Measurements from ENCODE around the gene SHMT2.

SHMT2 gene

DNA sequence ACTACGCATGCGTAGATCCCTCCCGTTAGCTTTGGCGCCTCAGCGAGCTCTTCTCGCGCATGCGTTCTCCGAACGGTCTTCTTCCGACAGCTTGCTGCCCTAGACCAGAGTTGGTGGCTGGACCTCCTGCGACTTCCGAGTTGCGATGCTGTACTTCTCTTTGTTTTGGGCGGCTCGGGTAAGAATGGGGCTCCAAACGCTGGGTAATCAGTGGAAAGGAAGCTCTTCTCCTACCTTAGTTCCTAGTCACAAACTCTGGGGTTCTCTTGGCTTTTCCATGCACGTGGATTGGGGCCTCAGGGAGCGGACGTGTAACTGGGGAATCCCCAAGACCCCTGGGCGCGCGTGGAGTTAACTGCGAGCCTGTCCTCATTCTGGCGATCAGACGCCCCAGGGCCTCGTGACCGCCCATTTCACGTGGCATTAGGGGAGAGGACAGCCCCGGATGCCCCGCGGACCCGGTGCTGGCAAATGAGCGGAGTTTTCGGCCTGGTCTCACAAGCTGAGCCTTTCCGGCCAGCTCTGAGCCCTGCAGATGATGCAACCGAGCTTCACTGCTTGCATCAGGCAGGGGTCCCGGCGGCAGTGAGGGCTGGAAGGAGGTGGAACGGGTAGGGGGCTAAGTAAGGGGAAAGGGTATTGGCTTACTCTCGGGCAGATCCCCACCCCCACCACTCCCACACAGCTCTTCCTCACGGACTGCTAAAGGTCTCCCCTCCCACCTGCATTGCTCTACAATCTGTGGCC, at the start of gene SHMT2:
SHMT2 (plus strand) TSS at position 78 of the 747 bp plus-strand sequence; CDS start at position 146, 68 bp downstream.
- DNase-seq (ENCODE audit: low read depth) = peak; percentile 98
- TF ChIP-seq, protein P1, sequence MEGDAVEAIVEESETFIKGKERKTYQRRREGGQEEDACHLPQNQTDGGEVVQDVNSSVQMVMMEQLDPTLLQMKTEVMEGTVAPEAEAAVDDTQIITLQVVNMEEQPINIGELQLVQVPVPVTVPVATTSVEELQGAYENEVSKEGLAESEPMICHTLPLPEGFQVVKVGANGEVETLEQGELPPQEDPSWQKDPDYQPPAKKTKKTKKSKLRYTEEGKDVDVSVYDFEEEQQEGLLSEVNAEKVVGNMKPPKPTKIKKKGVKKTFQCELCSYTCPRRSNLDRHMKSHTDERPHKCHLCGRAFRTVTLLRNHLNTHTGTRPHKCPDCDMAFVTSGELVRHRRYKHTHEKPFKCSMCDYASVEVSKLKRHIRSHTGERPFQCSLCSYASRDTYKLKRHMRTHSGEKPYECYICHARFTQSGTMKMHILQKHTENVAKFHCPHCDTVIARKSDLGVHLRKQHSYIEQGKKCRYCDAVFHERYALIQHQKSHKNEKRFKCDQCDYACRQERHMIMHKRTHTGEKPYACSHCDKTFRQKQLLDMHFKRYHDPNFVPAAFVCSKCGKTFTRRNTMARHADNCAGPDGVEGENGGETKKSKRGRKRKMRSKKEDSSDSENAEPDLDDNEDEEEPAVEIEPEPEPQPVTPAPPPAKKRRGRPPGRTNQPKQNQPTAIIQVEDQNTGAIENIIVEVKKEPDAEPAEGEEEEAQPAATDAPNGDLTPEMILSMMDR (IDR thresholded peaks at IDR 0.05; ENCODE audit: insufficient read depth, low read depth, low read length, missing control alignments) = no peak
- H3K4me3 ChIP-seq (ENCODE audit: low read depth, low read length) = peak within 1 kb of the TSS; percentile 97

DNA sequence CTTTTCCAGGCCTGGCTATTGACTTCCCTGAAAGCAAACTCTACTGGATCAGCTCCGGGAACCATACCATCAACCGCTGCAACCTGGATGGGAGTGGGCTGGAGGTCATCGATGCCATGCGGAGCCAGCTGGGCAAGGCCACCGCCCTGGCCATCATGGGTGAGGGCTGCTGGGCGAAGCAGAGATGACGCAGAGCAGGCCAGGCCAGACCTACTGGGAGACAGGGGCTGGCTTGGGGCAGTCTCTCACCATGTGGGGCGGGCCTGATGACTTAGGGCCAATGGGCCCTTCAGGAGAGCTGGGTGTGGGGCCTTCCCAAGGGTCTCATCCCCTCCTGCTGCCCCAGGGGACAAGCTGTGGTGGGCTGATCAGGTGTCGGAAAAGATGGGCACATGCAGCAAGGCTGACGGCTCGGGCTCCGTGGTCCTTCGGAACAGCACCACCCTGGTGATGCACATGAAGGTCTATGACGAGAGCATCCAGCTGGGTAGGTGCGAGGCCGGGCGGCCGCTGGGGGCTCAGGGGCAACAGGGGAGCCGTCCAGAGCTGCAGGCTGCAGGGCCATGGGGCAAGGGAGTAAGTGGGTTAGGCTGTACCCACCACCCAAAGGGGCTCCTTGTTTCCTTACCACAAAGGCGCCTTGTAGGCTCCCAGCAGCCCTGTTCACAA, 49.1 kb upstream of the SHMT2 start:
- no peak overlapping the region for H3K4me3 ChIP-seq (ENCODE audit: low read depth, low read length)
- no peak for DNase-seq (ENCODE audit: low read depth)
- TF ChIP-seq, protein P1 (IDR thresholded peaks at IDR 0.05; ENCODE audit: insufficient read depth, low read depth, low read length, missing control alignments) = no peak

DNA sequence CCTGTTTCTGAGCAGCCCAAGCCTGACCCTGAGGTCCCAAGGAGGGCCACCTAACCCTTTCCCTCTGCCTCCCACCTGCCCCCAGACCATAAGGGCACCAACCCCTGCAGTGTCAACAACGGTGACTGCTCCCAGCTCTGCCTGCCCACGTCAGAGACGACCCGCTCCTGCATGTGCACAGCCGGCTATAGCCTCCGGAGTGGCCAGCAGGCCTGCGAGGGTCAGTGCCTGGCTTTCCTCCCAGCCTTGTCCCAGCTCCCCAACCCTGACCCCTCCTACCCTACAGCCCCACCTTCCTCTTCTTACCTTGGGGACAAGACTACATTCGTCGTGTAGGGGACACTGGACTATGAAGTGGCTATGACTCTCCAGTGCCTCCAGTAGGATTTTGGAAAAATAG, 48.4 kb upstream of the SHMT2 start:
- TF ChIP-seq, protein P1 (IDR thresholded peaks at IDR 0.05; ENCODE audit: insufficient read depth, low read depth, low read length, missing control alignments) = no peak
- no peak overlapping the region for H3K4me3 ChIP-seq (ENCODE audit: low read depth, low read length)
- DNase-seq (ENCODE audit: low read depth) = no peak

DNA sequence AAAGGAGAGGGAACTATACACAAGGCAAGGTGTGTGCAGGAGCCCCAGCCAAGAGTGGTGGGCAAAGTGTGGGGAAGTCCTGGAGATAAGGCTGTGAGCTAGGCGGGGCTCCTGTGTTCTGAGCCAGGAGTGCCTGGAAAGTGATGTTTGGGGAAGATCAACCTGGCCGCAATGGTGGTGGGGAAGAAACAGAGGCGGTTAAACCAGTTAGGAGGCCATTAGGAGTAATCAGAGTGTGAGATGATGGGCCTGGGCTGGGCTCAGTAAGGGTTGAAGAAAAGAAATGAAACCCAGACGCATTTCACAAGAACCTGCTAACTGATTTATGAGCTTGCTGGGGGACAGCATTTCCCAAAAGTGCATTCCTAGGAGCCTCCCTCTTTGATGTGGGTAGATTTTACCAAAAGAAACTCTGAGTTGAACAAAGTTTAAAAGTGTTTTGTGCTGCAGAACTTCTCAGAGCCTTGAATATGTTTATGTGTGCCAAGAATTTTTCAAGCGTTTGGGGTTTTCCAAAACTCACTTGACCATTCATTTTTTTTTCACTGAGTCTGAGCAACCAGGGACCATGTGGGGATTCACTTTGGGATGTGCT, 47.9 kb upstream of the SHMT2 start:
- H3K4me3 ChIP-seq (ENCODE audit: low read depth, low read length) = no peak overlapping the region

DNA sequence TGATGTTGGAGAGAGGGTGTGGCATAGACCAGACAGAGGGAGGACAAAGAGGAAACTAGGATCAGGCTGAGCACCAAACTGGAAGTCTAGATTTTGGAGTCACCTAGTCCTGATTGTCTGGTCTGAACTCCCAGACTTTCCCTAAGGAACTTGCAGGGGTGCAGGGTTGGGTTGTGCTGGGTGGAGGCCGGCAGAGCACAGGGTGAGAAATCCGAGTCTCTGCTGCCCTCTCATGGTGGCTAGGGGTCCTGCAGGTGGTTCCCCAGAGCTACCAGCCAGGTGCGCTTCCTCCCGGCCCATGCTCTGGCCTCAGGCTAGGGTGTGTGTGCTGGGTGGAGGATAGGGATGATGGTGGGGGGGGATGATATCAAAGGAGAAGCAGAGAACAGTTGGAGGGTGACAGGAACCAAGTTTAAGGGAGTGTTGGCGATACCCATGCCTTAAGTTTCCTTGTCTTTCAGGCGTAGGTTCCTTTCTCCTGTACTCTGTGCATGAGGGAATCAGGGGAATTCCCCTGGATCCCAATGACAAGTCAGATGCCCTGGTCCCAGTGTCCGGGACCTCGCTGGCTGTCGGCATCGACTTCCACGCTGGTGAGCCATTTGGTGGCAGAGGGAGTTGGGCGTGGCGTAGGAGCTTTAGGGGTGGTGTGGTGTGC, 46.5 kb upstream of the SHMT2 start:
- DNase-seq (ENCODE audit: low read depth) = peak; percentile 77
- TF ChIP-seq, protein P1 (IDR thresholded peaks at IDR 0.05; ENCODE audit: insufficient read depth, low read depth, low read length, missing control alignments) = peak; percentile 96
- H3K4me3 ChIP-seq (ENCODE audit: low read depth, low read length) = no peak overlapping the region

More for the DNA sequence above, 47.9 kb upstream of the SHMT2 start:
- DNase-seq (ENCODE audit: low read depth) = no peak
- TF ChIP-seq, protein P1 (IDR thresholded peaks at IDR 0.05; ENCODE audit: insufficient read depth, low read depth, low read length, missing control alignments) = no peak

DNA sequence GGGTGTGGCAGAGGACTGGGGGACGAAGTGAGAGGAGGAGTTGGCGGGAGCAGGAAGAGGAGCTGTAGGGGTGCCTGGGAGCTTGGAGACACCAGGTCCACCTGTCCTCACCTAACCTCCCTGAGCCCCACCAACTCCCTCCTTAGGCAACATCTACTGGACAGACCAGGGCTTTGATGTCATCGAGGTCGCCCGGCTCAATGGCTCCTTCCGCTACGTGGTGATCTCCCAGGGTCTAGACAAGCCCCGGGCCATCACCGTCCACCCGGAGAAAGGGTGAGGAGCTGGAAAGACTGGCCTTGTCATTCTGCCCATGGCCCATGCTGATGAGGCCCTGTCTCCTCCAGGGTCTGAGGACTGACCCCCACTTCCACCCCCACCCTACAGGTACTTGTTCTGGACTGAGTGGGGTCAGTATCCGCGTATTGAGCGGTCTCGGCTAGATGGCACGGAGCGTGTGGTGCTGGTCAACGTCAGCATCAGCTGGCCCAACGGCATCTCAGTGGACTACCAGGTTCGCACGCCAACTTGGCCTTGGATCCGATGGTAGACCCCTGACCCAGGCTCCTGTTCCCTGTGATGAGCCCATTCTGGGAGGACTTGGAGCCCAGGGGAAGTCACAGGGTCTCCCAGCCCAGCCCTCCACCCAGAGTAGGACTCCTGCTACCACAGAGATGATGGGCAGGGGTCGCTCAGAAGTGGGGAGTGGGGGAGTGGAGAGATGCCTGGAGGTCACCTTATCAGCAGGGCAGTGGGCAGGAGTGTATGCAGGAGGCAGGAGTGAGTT, 45.4 kb upstream of the SHMT2 start:
- TF ChIP-seq, protein P1 (IDR thresholded peaks at IDR 0.05; ENCODE audit: insufficient read depth, low read depth, low read length, missing control alignments) = no peak
- no peak overlapping the region for H3K4me3 ChIP-seq (ENCODE audit: low read depth, low read length)
- DNase-seq (ENCODE audit: low read depth) = no peak
